ENCODE measurements around the gene LINGO4.
"Not testable (repeated sequence)": the region's sequence is repeated elsewhere in the genome, so short reads cannot be mapped to it uniquely, and the experiment has no call there.

LINGO4 gene

DNA sequence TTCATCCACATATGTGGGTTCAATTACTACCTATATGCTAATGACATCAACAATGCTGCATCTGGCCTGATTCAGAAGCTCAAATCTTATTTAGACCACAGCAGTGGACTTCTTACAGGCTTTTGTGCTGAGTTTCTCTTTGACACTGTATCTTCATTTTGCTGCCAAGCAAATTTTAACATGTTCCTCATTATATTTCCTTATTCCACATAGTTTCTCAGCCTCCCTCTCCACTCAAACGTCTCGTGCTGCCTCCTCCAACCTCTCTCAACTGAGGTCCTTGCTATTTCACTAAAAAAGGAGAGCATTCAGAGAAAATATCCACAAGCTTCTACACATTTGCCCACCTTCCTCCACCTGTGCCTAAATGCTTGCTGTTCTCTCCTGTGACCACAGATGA is 21.4 kb downstream of the LINGO4 start:
- no peak for TF ChIP-seq POLR2A (IDR thresholded peaks at IDR 0.05; ENCODE audit: extremely low read depth, insufficient read length)
- TF ChIP-seq, protein P1, sequence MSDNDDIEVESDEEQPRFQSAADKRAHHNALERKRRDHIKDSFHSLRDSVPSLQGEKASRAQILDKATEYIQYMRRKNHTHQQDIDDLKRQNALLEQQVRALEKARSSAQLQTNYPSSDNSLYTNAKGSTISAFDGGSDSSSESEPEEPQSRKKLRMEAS (IDR thresholded peaks at IDR 0.05; ENCODE audit: low read depth, low read length), result no peak
- TF ChIP-seq, protein P2, sequence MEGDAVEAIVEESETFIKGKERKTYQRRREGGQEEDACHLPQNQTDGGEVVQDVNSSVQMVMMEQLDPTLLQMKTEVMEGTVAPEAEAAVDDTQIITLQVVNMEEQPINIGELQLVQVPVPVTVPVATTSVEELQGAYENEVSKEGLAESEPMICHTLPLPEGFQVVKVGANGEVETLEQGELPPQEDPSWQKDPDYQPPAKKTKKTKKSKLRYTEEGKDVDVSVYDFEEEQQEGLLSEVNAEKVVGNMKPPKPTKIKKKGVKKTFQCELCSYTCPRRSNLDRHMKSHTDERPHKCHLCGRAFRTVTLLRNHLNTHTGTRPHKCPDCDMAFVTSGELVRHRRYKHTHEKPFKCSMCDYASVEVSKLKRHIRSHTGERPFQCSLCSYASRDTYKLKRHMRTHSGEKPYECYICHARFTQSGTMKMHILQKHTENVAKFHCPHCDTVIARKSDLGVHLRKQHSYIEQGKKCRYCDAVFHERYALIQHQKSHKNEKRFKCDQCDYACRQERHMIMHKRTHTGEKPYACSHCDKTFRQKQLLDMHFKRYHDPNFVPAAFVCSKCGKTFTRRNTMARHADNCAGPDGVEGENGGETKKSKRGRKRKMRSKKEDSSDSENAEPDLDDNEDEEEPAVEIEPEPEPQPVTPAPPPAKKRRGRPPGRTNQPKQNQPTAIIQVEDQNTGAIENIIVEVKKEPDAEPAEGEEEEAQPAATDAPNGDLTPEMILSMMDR (IDR thresholded peaks at IDR 0.05; ENCODE audit: low read depth, low read length), result no peak
- TF ChIP-seq MYC (IDR thresholded peaks at IDR 0.05; ENCODE audit: low read depth, low read length), result no peak

DNA sequence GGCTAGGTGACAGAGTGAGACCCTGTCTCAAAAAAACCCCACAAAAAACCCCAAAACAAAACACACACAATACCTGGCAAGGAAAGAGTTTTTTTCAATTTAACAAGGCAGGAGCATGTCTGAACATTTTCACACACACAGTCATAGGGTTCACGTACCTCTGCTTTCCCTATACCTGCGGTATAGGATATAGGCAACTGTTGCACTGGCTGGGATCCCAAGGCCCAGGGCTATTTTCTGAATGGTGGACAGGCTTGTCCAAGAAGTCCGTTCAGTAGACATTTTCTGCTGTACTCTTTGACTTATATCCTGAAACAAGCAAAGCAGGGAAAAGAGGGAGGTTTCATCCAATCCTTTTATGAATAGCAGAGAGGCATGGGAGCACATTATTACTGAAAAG is 22.5 kb downstream of the LINGO4 start:
- DNase-seq (ENCODE audit: low read depth), result no peak
- H3K4me3 ChIP-seq (ENCODE audit: low read depth, low read length), result no peak overlapping the region
- TF ChIP-seq MYC (IDR thresholded peaks at IDR 0.05; ENCODE audit: low read depth, low read length), result no peak
- TF ChIP-seq, protein P2 (IDR thresholded peaks at IDR 0.05; ENCODE audit: low read depth, low read length), result no peak
- no peak for TF ChIP-seq POLR2A (IDR thresholded peaks at IDR 0.05; ENCODE audit: extremely low read depth, insufficient read length)
- TF ChIP-seq, protein P1 (IDR thresholded peaks at IDR 0.05; ENCODE audit: low read depth, low read length), result no peak

More for the DNA sequence above, 21.4 kb downstream of the LINGO4 start:
- no peak overlapping the region for H3K4me3 ChIP-seq (ENCODE audit: low read depth, low read length)
- no peak for DNase-seq (ENCODE audit: low read depth)

DNA sequence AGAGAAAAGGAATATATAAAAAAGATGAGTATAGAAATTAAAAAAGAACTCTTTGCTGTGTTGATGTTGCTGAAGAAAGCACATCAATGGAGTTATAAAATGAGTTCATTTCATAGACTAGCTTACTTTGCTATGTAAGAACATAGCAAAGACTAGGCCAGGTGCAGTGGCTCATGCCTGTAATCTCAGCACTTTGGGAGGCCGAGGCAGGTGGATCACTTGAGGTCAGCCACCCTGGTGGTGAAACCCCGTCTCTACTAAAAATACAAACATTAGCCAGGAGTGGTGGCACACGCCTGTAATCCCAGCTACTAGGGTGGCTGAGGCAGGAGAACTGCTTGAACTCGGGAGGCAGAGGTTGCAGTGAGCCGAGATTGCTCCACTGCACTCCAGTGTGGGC is 23.2 kb downstream of the LINGO4 start:
- not testable (repeated sequence) for H3K4me3 ChIP-seq (ENCODE audit: low read depth, low read length); DNase-seq (ENCODE audit: low read depth)

DNA sequence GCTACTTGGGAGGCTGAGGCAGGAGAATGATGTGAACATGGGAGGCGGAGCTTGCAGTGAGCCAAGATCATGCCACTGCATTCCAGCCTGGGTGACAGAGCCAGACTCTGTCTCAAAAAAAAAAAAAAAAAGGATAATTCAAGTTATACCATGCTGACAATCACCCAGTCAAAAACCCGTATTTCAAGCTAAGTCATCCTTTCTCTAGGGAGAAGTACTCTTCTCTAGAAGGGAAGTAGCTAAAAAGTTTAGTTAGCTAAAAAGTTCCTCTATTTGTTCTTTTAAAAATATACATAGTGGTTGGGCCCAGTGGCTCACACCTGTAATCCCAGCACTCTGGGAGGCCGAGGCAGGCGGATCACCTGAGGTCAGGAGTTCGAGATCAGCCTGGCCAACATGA is 24.5 kb downstream of the LINGO4 start:
- not testable (repeated sequence) for H3K4me3 ChIP-seq (ENCODE audit: low read depth, low read length); DNase-seq (ENCODE audit: low read depth)

DNA sequence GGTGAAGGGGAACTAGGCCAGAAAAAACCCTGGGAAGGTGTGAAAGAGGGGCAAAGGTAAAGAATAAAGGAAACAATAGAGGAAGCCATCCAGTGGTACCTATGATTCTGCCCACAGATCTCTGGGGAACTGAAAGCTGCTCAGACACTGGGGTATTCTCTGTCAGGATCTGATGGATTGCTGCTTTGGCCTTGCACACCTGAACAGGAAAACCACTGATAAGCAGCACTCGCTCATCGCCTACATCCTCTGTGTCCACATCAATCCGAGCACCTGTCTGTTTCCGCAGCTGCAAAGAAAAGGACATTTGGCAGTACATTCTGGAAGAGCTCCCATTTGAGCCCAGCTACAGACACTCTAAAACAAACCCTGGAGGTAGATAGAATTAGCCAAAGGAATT is 25.4 kb downstream of the LINGO4 start:
- DNase-seq (ENCODE audit: low read depth), result no peak
- no peak for TF ChIP-seq MYC (IDR thresholded peaks at IDR 0.05; ENCODE audit: low read depth, low read length)
- TF ChIP-seq POLR2A (IDR thresholded peaks at IDR 0.05; ENCODE audit: extremely low read depth, insufficient read length), result no peak
- TF ChIP-seq, protein P2 (IDR thresholded peaks at IDR 0.05; ENCODE audit: low read depth, low read length), result no peak
- TF ChIP-seq, protein P1 (IDR thresholded peaks at IDR 0.05; ENCODE audit: low read depth, low read length), result no peak
- H3K4me3 ChIP-seq (ENCODE audit: low read depth, low read length), result no peak overlapping the region

DNA sequence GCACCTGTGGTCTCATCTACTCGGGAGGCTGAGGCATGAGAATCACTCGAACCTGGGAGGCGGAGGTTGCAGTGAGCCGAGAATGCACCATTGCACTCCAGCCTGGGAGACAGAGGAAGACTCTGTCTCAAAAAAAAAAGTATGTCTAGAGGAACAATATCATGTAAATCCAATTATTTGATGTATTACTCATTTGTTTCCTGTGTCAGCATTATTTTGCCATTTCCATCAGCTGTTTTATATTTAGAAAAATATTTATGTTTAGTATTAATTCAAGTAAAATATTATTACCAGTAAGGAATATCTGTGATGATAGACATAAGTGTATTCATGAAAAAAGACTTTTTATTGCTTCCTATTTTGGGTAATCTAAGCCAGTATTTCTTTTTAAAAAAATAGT is 27.9 kb downstream of the LINGO4 start:
- no peak for DNase-seq (ENCODE audit: low read depth)
- TF ChIP-seq POLR2A (IDR thresholded peaks at IDR 0.05; ENCODE audit: extremely low read depth, insufficient read length) (no peak), MYC (IDR thresholded peaks at IDR 0.05; ENCODE audit: low read depth, low read length) (no peak)
- TF ChIP-seq, protein P2 (IDR thresholded peaks at IDR 0.05; ENCODE audit: low read depth, low read length), result no peak
- TF ChIP-seq, protein P1 (IDR thresholded peaks at IDR 0.05; ENCODE audit: low read depth, low read length), result no peak
- H3K4me3 ChIP-seq (ENCODE audit: low read depth, low read length), result no peak overlapping the region

DNA sequence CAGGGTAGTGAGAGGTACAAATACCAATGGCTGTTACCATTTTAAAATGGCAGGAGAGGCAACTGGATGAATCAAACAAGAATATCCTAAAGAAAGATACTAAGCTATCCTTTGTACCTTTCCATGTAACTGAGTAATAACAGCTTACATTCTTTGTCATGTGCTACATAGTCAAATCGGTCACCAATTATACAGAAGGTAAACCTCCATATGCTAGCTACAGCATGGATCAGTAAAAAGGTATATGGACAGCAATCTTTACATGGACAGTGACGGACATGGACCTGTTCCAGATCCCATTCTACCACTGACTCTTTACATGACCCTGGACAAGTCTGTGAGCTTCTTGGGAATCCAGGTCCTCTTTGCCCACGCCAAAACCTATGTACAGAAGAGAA is 28.6 kb downstream of the LINGO4 start:
- no peak for DNase-seq (ENCODE audit: low read depth)
- TF ChIP-seq, protein P1 (IDR thresholded peaks at IDR 0.05; ENCODE audit: low read depth, low read length), result no peak
- TF ChIP-seq, protein P2 (IDR thresholded peaks at IDR 0.05; ENCODE audit: low read depth, low read length), result no peak
- no peak overlapping the region for H3K4me3 ChIP-seq (ENCODE audit: low read depth, low read length)

All from NB4 (cell line).